Activated gamma-delta T cell treated with anti-CD3 and anti-CD28 coated beads, Interleukin-2, amount 50 U/mL, for 16 hours (primary cell): ENCODE measurements around the gene RNF13.

Experiments used
- DNase-seq: peaks from one replicate; pipeline ENCODE4 v3.0.0-alpha.2; 2020; ENCODE audit warnings: low read depth

RNF13 gene

GRCh38 chr3:149992416-149993058 lies 179.5 kb downstream of the RNF13 start:
- no peak for DNase-seq

- DNase-seq, result no peak
Measured at GRCh38 chr3:149998946-149999345, 185.9 kb downstream of the RNF13 start.

GRCh38 chr3:149999421-149999820 lies 186.4 kb downstream of the RNF13 start:
- DNase-seq, result no peak

GRCh38 chr3:150000641-150001040 lies 187.6 kb downstream of the RNF13 start:
- DNase-seq, result no peak

GRCh38 chr3:150005243-150006112 lies 192.5 kb downstream of the RNF13 start:
- no peak for DNase-seq

- no peak for DNase-seq
Measured at GRCh38 chr3:150006794-150007193, 193.8 kb downstream of the RNF13 start.
